ENCODE data around the gene TRAPPC3L. TPM values are rescaled to one million over a fixed set of nuclear protein-coding genes. Genes with fewer than 3 reads are reported as not detected.

The TRAPPC3L gene
- total RNA-seq, 2 experiments from 2014 or later: not detected

- Histone ChIP-seq H3K36me3 (ENCODE audit: insufficient read depth, low read length) (no peaks in the 10 kb centered on the region), H3K9me3 (ENCODE audit: control insufficient read depth in 1 of 2, insufficient read depth in 1 of 2, low read length in 2 of 2) (no peaks in the 10 kb centered on the region), H3K27me3 (ENCODE audit: control insufficient read depth in 1 of 2, insufficient read depth in 2 of 2, low read length in 2 of 2) (peaks cover 0 to 9% of the 10 kb centered on the region in 2 experiments), H3K4me3 (ENCODE audit: low read length) (no peak overlapping the region), H3K4me1 (ENCODE audit: insufficient read depth, low read length) (no peaks in the 10 kb centered on the region), H3K27ac (ENCODE audit: low read depth in 1 of 2, low read length in 2 of 2) (no peak overlapping the region)
- POLR2A ChIA-PET: no interaction called here
- Mint-ChIP-seq H3K9me3 (no peaks in the 10 kb centered on the region), H3K27me3 (peaks cover 19% of the 10 kb centered on the region), H3K4me1 (ENCODE audit: low read depth) (no peaks in the 10 kb centered on the region), H3K4me3 (no peak overlapping the region), H3K36me3 (ENCODE audit: low read depth) (no peaks in the 10 kb centered on the region), H3K27ac (no peak overlapping the region)
- CTCF ChIA-PET: no interaction called here
- intact Hi-C loops (cut with DNase I, micrococcal nuclease): no loop called here
- ATAC-seq (ENCODE audit: poor library complexity) (no peak), DNase-seq (no peak)
- no peak for TF ChIP-seq CTCF (IDR thresholded peaks at IDR 0.05)
Measured at GRCh38 chr6:116483616-116484015, 61.9 kb downstream of the TRAPPC3L start.

GRCh38 chr6:116482780-116483179 lies 62.7 kb downstream of the TRAPPC3L start:
- no peak for DNase-seq
- Histone ChIP-seq H3K4me1 (ENCODE audit: insufficient read depth, low read length) (no peaks in the 10 kb centered on the region), H3K27ac (ENCODE audit: low read depth in 1 of 2, low read length in 2 of 2) (no peak overlapping the region), H3K27me3 (ENCODE audit: control insufficient read depth in 1 of 2, insufficient read depth in 2 of 2, low read length in 2 of 2) (peaks cover 0 to 9% of the 10 kb centered on the region in 2 experiments), H3K4me3 (ENCODE audit: low read length) (no peak overlapping the region), H3K9me3 (ENCODE audit: control insufficient read depth in 1 of 2, insufficient read depth in 1 of 2, low read length in 2 of 2) (no peaks in the 10 kb centered on the region), H3K36me3 (ENCODE audit: insufficient read depth, low read length) (no peaks in the 10 kb centered on the region)
- H3K36me3 Mint-ChIP-seq (ENCODE audit: low read depth): no peaks in the 10 kb centered on the region
- ATAC-seq (ENCODE audit: poor library complexity): no peak
- H3K4me3 Mint-ChIP-seq: no peak overlapping the region
- peaks cover 15% of the 10 kb centered on the region for H3K27me3 Mint-ChIP-seq
- no peak overlapping the region for H3K27ac Mint-ChIP-seq
- ChIA-PET CTCF (no interaction called here), POLR2A (no interaction called here)
- no peaks in the 10 kb centered on the region for H3K4me1 Mint-ChIP-seq (ENCODE audit: low read depth)
- TF ChIP-seq CTCF (IDR thresholded peaks at IDR 0.05): no peak
- intact Hi-C loops (cut with DNase I, micrococcal nuclease): no loop called here
- no peaks in the 10 kb centered on the region for H3K9me3 Mint-ChIP-seq

- H3K27me3 ChIP-seq (ENCODE audit: control insufficient read depth in 1 of 2, insufficient read depth in 2 of 2, low read length in 2 of 2): no peaks in the 10 kb centered on the region
- no peak overlapping the region for H3K4me3 ChIP-seq (ENCODE audit: low read length)
- peaks cover 2% of the 10 kb centered on the region for H3K4me1 ChIP-seq (ENCODE audit: insufficient read depth, low read length)
- H3K27ac Mint-ChIP-seq: no peak overlapping the region
- no peaks in the 10 kb centered on the region for H3K36me3 ChIP-seq (ENCODE audit: insufficient read depth, low read length)
- no peaks in the 10 kb centered on the region for H3K36me3 Mint-ChIP-seq (ENCODE audit: low read depth)
- no peaks in the 10 kb centered on the region for H3K9me3 Mint-ChIP-seq
- ChIA-PET CTCF (no interaction called here), POLR2A (no interaction called here)
- ATAC-seq (ENCODE audit: poor library complexity) (peak; percentile 68), DNase-seq (peak in 4 of 14 experiments; percentile 9 to 64 (median 47))
- no peaks in the 10 kb centered on the region for H3K27me3 Mint-ChIP-seq
- no peak overlapping the region for H3K27ac ChIP-seq (ENCODE audit: low read depth in 1 of 2, low read length in 2 of 2)
- no peaks in the 10 kb centered on the region for H3K9me3 ChIP-seq (ENCODE audit: control insufficient read depth in 1 of 2, insufficient read depth in 1 of 2, low read length in 2 of 2)
- H3K4me3 Mint-ChIP-seq: no peak overlapping the region
- TF ChIP-seq CTCF (IDR thresholded peaks at IDR 0.05): no peak
- H3K4me1 Mint-ChIP-seq (ENCODE audit: low read depth): peaks cover 20% of the 10 kb centered on the region
- intact Hi-C loops (cut with DNase I, micrococcal nuclease): no loop called here
Measured at GRCh38 chr6:116476002-116476678, 69.3 kb downstream of the TRAPPC3L start.

Measured in CD4-positive, alpha-beta T cell (primary cell).